ENCODE measurements around the gene EFNA1. TPM values are rescaled to one million over a fixed set of nuclear protein-coding genes. Genes with fewer than 3 reads are reported as not detected.

The EFNA1 gene
- total and polyA plus RNA-seq, 2 of the 8 experiments (the other 6 are each of a cell fraction or from before 2014, with no cell fraction given): 4.9 to 14.6 TPM

- TF ChIP-seq, protein P1, sequence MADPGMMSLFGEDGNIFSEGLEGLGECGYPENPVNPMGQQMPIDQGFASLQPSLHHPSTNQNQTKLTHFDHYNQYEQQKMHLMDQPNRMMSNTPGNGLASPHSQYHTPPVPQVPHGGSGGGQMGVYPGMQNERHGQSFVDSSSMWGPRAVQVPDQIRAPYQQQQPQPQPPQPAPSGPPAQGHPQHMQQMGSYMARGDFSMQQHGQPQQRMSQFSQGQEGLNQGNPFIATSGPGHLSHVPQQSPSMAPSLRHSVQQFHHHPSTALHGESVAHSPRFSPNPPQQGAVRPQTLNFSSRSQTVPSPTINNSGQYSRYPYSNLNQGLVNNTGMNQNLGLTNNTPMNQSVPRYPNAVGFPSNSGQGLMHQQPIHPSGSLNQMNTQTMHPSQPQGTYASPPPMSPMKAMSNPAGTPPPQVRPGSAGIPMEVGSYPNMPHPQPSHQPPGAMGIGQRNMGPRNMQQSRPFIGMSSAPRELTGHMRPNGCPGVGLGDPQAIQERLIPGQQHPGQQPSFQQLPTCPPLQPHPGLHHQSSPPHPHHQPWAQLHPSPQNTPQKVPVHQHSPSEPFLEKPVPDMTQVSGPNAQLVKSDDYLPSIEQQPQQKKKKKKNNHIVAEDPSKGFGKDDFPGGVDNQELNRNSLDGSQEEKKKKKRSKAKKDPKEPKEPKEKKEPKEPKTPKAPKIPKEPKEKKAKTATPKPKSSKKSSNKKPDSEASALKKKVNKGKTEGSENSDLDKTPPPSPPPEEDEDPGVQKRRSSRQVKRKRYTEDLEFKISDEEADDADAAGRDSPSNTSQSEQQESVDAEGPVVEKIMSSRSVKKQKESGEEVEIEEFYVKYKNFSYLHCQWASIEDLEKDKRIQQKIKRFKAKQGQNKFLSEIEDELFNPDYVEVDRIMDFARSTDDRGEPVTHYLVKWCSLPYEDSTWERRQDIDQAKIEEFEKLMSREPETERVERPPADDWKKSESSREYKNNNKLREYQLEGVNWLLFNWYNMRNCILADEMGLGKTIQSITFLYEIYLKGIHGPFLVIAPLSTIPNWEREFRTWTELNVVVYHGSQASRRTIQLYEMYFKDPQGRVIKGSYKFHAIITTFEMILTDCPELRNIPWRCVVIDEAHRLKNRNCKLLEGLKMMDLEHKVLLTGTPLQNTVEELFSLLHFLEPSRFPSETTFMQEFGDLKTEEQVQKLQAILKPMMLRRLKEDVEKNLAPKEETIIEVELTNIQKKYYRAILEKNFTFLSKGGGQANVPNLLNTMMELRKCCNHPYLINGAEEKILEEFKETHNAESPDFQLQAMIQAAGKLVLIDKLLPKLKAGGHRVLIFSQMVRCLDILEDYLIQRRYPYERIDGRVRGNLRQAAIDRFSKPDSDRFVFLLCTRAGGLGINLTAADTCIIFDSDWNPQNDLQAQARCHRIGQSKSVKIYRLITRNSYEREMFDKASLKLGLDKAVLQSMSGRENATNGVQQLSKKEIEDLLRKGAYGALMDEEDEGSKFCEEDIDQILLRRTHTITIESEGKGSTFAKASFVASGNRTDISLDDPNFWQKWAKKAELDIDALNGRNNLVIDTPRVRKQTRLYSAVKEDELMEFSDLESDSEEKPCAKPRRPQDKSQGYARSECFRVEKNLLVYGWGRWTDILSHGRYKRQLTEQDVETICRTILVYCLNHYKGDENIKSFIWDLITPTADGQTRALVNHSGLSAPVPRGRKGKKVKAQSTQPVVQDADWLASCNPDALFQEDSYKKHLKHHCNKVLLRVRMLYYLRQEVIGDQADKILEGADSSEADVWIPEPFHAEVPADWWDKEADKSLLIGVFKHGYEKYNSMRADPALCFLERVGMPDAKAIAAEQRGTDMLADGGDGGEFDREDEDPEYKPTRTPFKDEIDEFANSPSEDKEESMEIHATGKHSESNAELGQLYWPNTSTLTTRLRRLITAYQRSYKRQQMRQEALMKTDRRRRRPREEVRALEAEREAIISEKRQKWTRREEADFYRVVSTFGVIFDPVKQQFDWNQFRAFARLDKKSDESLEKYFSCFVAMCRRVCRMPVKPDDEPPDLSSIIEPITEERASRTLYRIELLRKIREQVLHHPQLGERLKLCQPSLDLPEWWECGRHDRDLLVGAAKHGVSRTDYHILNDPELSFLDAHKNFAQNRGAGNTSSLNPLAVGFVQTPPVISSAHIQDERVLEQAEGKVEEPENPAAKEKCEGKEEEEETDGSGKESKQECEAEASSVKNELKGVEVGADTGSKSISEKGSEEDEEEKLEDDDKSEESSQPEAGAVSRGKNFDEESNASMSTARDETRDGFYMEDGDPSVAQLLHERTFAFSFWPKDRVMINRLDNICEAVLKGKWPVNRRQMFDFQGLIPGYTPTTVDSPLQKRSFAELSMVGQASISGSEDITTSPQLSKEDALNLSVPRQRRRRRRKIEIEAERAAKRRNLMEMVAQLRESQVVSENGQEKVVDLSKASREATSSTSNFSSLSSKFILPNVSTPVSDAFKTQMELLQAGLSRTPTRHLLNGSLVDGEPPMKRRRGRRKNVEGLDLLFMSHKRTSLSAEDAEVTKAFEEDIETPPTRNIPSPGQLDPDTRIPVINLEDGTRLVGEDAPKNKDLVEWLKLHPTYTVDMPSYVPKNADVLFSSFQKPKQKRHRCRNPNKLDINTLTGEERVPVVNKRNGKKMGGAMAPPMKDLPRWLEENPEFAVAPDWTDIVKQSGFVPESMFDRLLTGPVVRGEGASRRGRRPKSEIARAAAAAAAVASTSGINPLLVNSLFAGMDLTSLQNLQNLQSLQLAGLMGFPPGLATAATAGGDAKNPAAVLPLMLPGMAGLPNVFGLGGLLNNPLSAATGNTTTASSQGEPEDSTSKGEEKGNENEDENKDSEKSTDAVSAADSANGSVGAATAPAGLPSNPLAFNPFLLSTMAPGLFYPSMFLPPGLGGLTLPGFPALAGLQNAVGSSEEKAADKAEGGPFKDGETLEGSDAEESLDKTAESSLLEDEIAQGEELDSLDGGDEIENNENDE (IDR thresholded peaks at IDR 0.05; ENCODE audit: insufficient replicate concordance, low read length): no peak
- TF ChIP-seq YY1 (IDR thresholded peaks at IDR 0.05; ENCODE audit: low read depth, low read length) (peak; percentile 37; the same call in 1 of the 2 replicates), CTBP2 (IDR thresholded peaks at IDR 0.05; ENCODE audit: borderline replicate concordance, insufficient read depth, insufficient read length, low read length) (peak; percentile 46), TEAD4 (IDR thresholded peaks at IDR 0.05; ENCODE audit: low read depth, low read length) (no peak), NANOG (IDR thresholded peaks at IDR 0.05; ENCODE audit: insufficient read depth, low read depth, low read length, poor library complexity, severe bottlenecking) (no peak), ATF2 (IDR thresholded peaks at IDR 0.05; ENCODE audit: low read length) (no peak), RAD21 (IDR thresholded peaks at IDR 0.05 in 1 of 2, conservative IDR thresholded peaks at IDR 0.05 in 1 of 2; ENCODE audit: low read depth in 2 of 2, low read length in 2 of 2) (peak; percentile 55 to 61), POU5F1 (IDR thresholded peaks at IDR 0.05; ENCODE audit: low read depth, low read length) (no peak)
Observed at GRCh38 chr1:155176544-155177071, 48.9 kb downstream of the EFNA1 start (continued).

Data from H1 (cell line).